GM12878 (cell line): ENCODE results near the gene TMEM18.

Source experiments
- ESRRA ChIP-seq: IDR thresholded peaks from 2 replicates; pipeline ENCODE4 v1.6.1; 2012; ENCODE audit warnings: mild to moderate bottlenecking, low read length, improper control_type of control experiment
- EZH2 ChIP-seq: IDR thresholded peaks from 2 replicates; pipeline ENCODE4 v1.6.1; 2012; ENCODE audit warnings: low read depth, mild to moderate bottlenecking, control low read depth, inconsistent platforms, low read length, borderline replicate concordance; ENCODE audit not compliant: control insufficient read depth
- HDAC2 ChIP-seq: fragments of 200-600 bp; sonication (generic); IDR thresholded peaks from 2 replicates; pipeline ENCODE4 v1.6.1; 2017
- HDAC6 ChIP-seq: fragments of 200-600 bp; sonication (generic); IDR thresholded peaks from one replicate; pipeline ENCODE4 v1.8.0; 2017; ENCODE audit warnings: antibody characterized with exemption; ENCODE audit not compliant: unreplicated experiment
- POLR2A ChIP-seq: IDR thresholded peaks from 2 replicates; pipeline ENCODE4 v1.6.1; 2011; ENCODE audit warnings: low read depth, mild to moderate bottlenecking, low read length
- RFX5 ChIP-seq: IDR thresholded peaks from 2 replicates; pipeline ENCODE4 v1.6.1; 2011; ENCODE audit warnings: low read depth, low read length, improper control_type of control experiment
- ZBTB33 ChIP-seq: fragments of 450-650 bp; IDR thresholded peaks from 2 replicates; pipeline ENCODE4 v1.6.1; 2017; ENCODE audit warnings: mild to moderate bottlenecking
- TF ChIP-seq, protein P1 (sequence below), 3 experiments: IDR thresholded peaks in 2 of 3; conservative IDR thresholded peaks in 1 of 3; 2 replicates each; pipeline ENCODE4 v1.5.1; 2011; ENCODE audit warnings: low read depth in 3 of 3, low read length in 3 of 3, mild to moderate bottlenecking in 3 of 3, control low read depth in 2 of 3, moderate library complexity in 2 of 3, inconsistent platforms in 1 of 3, mixed read lengths in 1 of 3; ENCODE audit not compliant: control insufficient read depth in 2 of 3, insufficient read depth in 1 of 3; ENCODE audit errors: extremely low read depth in 1 of 3
- TF ChIP-seq, protein P2 (sequence below): IDR thresholded peaks from 2 replicates; pipeline ENCODE4 v1.6.1; 2012; ENCODE audit warnings: low read depth, low read length, improper control_type of control experiment

- TF ChIP-seq, protein P1, sequence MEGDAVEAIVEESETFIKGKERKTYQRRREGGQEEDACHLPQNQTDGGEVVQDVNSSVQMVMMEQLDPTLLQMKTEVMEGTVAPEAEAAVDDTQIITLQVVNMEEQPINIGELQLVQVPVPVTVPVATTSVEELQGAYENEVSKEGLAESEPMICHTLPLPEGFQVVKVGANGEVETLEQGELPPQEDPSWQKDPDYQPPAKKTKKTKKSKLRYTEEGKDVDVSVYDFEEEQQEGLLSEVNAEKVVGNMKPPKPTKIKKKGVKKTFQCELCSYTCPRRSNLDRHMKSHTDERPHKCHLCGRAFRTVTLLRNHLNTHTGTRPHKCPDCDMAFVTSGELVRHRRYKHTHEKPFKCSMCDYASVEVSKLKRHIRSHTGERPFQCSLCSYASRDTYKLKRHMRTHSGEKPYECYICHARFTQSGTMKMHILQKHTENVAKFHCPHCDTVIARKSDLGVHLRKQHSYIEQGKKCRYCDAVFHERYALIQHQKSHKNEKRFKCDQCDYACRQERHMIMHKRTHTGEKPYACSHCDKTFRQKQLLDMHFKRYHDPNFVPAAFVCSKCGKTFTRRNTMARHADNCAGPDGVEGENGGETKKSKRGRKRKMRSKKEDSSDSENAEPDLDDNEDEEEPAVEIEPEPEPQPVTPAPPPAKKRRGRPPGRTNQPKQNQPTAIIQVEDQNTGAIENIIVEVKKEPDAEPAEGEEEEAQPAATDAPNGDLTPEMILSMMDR (IDR thresholded peaks at IDR 0.05 in 2 of 3, conservative IDR thresholded peaks at IDR 0.05 in 1 of 3; ENCODE audit: control insufficient read depth in 2 of 3, extremely low read depth in 1 of 3, insufficient read depth in 1 of 3, low read depth in 3 of 3, low read length in 3 of 3) = no peak
- no peak for TF ChIP-seq POLR2A
- TF ChIP-seq, protein P2, sequence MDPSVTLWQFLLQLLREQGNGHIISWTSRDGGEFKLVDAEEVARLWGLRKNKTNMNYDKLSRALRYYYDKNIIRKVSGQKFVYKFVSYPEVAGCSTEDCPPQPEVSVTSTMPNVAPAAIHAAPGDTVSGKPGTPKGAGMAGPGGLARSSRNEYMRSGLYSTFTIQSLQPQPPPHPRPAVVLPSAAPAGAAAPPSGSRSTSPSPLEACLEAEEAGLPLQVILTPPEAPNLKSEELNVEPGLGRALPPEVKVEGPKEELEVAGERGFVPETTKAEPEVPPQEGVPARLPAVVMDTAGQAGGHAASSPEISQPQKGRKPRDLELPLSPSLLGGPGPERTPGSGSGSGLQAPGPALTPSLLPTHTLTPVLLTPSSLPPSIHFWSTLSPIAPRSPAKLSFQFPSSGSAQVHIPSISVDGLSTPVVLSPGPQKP = no peak
- no peak for TF ChIP-seq EZH2
- TF ChIP-seq HDAC2 = no peak
- TF ChIP-seq RFX5 = no peak
- no peak for TF ChIP-seq ESRRA
- no peak for TF ChIP-seq ZBTB33
- no peak for TF ChIP-seq HDAC6
Measured at GRCh38 chr2:689877-690510, 12.8 kb upstream of the TMEM18 start.
